ENCODE measurements around the gene MYDGF. TPM values are rescaled to one million over a fixed set of nuclear protein-coding genes. Genes with fewer than 3 reads are reported as not detected.

MYDGF gene
- polyA plus RNA-seq, 1 donor from 2014 or later, result 73.2 TPM

- Histone ChIP-seq H3K27me3 (ENCODE audit: insufficient read depth, low read depth, low read length) (no peaks in the 10 kb centered on the region), H4K20me1 (ENCODE audit: insufficient read depth) (no peaks in the 10 kb centered on the region), H3K4me2 (ENCODE audit: low read length) (no peak overlapping the region), H3K36me3 (ENCODE audit: insufficient read depth, low read length) (no peaks in the 10 kb centered on the region), H2AFZ (ENCODE audit: low read depth, low read length) (no peak overlapping the region), H3K79me2 (replicated peaks; ENCODE audit: insufficient read depth, low read length) (no peaks in the 10 kb centered on the region), H3K9me3 (ENCODE audit: low read length) (no peaks in the 10 kb centered on the region), H3F3A (ENCODE audit: insufficient read depth, low read length, poor library complexity, severe bottlenecking) (no peaks in the 10 kb centered on the region), H3K4me3 (ENCODE audit: low read length) (no peak overlapping the region), H3K27ac (ENCODE audit: low read length) (no peak overlapping the region), H3K9ac (ENCODE audit: low read length) (no peak overlapping the region), H3K9me2 (ENCODE audit: insufficient read depth, low read length) (no peaks in the 10 kb centered on the region)
- TF ChIP-seq REST (IDR thresholded peaks at IDR 0.05; ENCODE audit: borderline replicate concordance) (no peak), POLR2AphosphoS5 (IDR thresholded peaks at IDR 0.05) (no peak), EZH2 (IDR thresholded peaks at IDR 0.05; ENCODE audit: borderline replicate concordance, insufficient read depth, low read length, poor library complexity, severe bottlenecking) (no peak), RAD21 (conservative IDR thresholded peaks at IDR 0.05) (no peak)
These were observed 35.4 kb upstream of the MYDGF start for GRCh38 chr19:4705413-4706131.

DNA sequence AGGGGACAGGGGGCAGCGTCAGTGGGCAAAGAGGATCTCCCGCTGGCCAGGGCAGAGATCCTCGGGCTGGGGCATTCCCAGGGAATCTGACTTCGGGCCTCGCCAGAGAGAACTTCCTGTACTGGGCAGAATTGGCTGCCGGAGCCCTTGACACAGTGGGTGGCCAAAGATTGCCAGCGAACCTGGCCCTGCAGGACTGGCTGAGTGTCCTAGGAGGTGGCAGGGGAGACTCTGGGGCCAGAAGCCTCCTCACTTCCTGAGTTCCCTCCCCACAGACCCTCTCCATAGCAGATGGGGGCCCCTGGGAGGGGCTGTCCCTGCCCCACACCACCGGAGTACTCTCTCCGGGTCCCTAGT, 34.2 kb upstream of the MYDGF start:
- Histone ChIP-seq H3K36me3 (ENCODE audit: insufficient read depth, low read length) (no peaks in the 10 kb centered on the region), H3K4me3 (ENCODE audit: low read length) (no peak overlapping the region), H3K9me2 (ENCODE audit: insufficient read depth, low read length) (no peaks in the 10 kb centered on the region)

More for the DNA sequence above, 34.2 kb upstream of the MYDGF start:
- Histone ChIP-seq H2AFZ (ENCODE audit: low read depth, low read length) (no peak overlapping the region), H3K27me3 (ENCODE audit: insufficient read depth, low read depth, low read length) (no peaks in the 10 kb centered on the region), H4K20me1 (ENCODE audit: insufficient read depth) (no peaks in the 10 kb centered on the region), H3K9ac (ENCODE audit: low read length) (no peak overlapping the region), H3K79me2 (replicated peaks; ENCODE audit: insufficient read depth, low read length) (no peaks in the 10 kb centered on the region), H3K27ac (ENCODE audit: low read length) (no peak overlapping the region), H3F3A (ENCODE audit: insufficient read depth, low read length, poor library complexity, severe bottlenecking) (no peaks in the 10 kb centered on the region), H3K9me3 (ENCODE audit: low read length) (no peaks in the 10 kb centered on the region), H3K4me2 (ENCODE audit: low read length) (no peak overlapping the region)
- TF ChIP-seq RAD21 (conservative IDR thresholded peaks at IDR 0.05) (no peak), MXI1 (conservative IDR thresholded peaks at IDR 0.05; ENCODE audit: poor library complexity, severe bottlenecking) (no peak), EZH2 (IDR thresholded peaks at IDR 0.05; ENCODE audit: borderline replicate concordance, insufficient read depth, low read length, poor library complexity, severe bottlenecking) (no peak), REST (IDR thresholded peaks at IDR 0.05; ENCODE audit: borderline replicate concordance) (no peak), TAF1 (IDR thresholded peaks at IDR 0.05; ENCODE audit: low read depth) (no peak), CTCF (IDR thresholded peaks at IDR 0.05; ENCODE audit: poor library complexity, severe bottlenecking) (no peak), POLR2AphosphoS5 (IDR thresholded peaks at IDR 0.05) (no peak), SMC3 (conservative IDR thresholded peaks at IDR 0.05; ENCODE audit: poor library complexity) (no peak), EP300 (conservative IDR thresholded peaks at IDR 0.05; ENCODE audit: poor library complexity, severe bottlenecking) (no peak)
